GM12872 (cell line): Measurements from ENCODE around the gene ADCY2.

ENCODE experiments used
- TF ChIP-seq, protein P1 (sequence below): IDR thresholded peaks from 3 replicates; pipeline ENCODE4 v1.5.1; 2011; ENCODE audit warnings: low read depth, mild to moderate bottlenecking, low read length, moderate library complexity; ENCODE audit not compliant: insufficient read depth

The ADCY2 gene

DNA sequence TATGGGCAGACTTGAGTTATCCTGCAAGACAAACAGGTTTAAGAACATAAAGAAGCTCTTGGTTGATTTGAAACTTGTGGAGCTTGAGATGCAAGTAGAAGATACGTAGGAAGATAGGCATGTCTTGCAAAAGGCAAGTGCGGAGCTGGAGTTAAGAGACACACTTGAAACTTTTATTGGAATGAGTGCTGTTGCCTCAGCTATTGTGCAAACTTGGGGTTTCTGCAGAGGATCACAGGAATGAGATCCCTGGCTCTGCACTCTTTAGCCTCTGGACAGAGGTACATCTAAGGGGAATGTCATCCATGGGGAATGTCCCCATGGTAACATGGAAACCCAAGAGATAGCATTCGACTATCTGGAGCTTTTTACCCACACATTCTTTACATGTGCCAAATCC lies 121.1 kb downstream of the ADCY2 start:
- TF ChIP-seq, protein P1, sequence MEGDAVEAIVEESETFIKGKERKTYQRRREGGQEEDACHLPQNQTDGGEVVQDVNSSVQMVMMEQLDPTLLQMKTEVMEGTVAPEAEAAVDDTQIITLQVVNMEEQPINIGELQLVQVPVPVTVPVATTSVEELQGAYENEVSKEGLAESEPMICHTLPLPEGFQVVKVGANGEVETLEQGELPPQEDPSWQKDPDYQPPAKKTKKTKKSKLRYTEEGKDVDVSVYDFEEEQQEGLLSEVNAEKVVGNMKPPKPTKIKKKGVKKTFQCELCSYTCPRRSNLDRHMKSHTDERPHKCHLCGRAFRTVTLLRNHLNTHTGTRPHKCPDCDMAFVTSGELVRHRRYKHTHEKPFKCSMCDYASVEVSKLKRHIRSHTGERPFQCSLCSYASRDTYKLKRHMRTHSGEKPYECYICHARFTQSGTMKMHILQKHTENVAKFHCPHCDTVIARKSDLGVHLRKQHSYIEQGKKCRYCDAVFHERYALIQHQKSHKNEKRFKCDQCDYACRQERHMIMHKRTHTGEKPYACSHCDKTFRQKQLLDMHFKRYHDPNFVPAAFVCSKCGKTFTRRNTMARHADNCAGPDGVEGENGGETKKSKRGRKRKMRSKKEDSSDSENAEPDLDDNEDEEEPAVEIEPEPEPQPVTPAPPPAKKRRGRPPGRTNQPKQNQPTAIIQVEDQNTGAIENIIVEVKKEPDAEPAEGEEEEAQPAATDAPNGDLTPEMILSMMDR, result no peak

DNA sequence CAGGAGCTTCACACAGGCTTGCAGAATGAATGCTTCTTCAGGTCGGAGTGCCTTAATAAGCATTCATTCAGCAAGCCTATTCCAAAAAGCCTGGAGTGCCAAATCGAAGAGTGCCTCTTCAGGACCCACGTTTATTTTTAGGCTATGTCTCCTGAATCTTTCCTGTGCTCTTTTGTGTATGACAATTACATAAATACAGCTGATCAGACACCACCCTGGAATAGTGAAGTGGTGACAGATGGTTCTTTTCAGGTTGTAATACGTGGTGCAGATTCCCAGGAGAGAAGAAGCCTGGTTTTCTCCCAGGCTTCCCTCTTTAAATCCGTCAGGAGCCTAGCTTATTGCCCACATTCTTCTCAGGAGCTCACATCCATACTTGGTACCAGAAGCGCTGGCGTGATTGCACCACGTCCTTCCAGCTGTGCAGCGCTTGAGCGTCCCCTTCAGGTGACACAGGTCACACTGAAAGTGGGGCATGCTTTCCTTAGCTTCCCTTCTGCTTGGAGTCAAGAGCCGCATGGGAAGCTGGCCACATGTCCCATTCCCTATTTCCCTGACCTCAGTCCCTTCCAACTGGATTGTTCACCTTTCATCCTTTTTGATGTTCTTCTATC lies 123.1 kb downstream of the ADCY2 start:
- TF ChIP-seq, protein P1, result peak; percentile 24; the same call in 2 of the 3 replicates

DNA sequence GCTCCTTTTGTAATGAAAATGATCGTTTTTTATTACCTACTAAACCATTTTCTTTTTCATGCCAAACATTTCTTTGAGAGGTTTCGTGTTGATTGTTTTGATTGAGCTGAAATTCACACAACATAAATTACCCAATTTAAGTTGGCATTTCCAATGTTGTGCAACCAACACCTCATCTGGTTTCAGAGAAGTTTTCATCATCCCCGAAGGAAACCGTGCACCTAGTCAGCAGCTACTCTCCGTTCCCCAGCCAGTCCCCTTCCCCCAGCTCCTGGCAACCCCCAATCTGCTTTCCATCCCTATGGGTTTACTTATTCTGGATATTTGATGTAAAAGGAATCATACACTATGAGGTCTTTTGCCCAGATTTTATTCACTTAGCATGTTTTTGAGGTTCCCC lies 123.6 kb downstream of the ADCY2 start:
- TF ChIP-seq, protein P1, result no peak

DNA sequence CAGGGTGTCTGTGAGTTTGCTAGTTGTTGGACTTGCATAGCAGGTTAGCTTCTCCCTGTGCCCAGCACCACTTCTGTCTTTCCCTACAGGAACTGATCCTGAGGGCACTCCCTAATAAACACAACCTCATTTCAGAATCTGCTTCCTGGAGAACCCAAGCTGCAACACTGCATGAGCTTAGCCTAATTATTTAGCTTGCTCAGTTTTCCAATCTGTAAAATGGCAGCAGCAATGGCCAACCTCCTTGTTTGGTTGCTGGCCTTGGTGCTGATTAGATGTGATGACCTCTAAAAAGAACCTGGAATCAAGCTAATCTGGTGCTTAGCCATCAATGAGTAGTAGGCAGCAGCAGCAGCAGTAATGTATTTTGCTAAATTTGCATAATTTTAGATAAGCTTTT lies 133.9 kb downstream of the ADCY2 start:
- TF ChIP-seq, protein P1, result no peak

DNA sequence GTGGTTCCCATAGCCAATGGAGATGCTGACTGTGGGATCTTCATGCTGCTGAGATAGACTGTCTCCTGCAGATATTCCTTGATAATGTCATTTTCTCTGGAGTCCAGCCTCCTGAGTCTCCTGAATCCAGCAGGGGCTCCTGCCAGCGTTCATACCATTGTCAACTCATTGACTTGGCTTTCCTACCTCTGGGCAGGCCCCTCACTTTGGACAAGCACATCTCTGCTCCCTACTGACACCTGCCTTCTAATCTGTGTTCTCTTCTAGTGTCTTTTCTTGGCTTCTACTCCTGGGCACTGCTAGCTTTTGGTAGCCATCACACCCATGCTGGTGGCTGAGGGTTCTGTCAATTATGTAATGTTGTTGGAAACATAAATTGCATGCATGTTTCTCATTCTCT lies 138.0 kb downstream of the ADCY2 start:
- TF ChIP-seq, protein P1, result no peak

DNA sequence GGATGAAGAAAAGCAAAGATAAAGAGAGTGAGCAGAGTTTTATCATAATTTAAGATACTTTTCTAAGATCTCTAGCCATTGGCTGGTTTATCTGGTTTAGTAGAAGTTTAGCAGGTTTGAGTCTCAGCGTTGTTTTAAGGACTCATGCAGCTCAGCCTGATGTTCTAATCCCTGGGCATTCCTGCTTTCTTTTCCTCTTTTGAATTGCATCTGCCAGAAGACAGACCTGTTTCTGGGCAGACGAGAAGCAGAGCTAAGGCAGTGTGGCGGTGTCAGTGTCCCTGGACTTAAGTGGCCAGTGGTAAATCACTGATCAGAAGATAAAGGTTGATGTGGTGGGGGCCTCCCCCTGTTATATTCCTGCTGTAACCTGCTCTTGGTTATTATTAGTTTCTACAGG lies 138.6 kb downstream of the ADCY2 start:
- TF ChIP-seq, protein P1, result no peak

DNA sequence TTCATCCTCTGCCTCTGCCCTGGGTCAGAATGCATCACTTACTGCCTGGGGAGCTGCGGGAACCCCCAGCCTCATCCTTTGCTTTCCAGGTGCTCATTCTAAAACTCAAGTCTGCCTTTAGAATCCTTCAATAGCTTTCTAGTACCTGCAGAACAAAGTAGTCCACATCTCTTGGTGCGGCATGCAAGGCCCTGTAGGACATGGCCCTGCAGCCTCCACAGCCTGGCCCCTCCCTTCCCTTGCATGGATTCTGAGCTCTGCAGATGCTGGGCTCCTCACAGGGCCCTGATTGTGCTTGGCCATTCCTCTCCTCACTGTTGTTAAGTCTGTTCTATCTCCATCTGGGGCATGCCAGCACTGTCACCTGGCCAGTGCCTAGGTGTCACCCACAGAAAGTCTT lies 141.6 kb downstream of the ADCY2 start:
- TF ChIP-seq, protein P1, result no peak
